ENCODE measurements around the gene CYP27B1.

DNA sequence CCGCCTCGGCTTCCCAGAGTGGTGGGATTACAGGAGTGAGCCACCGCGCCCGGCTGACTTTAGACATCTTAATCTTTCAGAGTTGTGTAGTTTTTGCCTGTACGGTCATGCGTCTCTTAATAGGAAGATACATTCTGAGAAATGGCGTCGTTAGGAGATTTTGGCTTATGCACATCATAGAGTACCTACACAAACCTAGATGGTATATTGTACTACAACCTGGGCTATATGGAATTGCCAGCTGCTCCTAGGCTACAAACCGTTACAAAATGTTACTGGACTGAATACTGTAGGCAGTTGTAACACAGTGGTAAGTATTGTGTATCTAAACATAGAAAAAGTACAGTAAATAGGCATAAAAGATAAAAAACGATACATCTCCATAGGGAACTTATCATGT is 17.0 kb upstream of the CYP27B1 start:
- TF ChIP-seq, protein P1, sequence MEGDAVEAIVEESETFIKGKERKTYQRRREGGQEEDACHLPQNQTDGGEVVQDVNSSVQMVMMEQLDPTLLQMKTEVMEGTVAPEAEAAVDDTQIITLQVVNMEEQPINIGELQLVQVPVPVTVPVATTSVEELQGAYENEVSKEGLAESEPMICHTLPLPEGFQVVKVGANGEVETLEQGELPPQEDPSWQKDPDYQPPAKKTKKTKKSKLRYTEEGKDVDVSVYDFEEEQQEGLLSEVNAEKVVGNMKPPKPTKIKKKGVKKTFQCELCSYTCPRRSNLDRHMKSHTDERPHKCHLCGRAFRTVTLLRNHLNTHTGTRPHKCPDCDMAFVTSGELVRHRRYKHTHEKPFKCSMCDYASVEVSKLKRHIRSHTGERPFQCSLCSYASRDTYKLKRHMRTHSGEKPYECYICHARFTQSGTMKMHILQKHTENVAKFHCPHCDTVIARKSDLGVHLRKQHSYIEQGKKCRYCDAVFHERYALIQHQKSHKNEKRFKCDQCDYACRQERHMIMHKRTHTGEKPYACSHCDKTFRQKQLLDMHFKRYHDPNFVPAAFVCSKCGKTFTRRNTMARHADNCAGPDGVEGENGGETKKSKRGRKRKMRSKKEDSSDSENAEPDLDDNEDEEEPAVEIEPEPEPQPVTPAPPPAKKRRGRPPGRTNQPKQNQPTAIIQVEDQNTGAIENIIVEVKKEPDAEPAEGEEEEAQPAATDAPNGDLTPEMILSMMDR (IDR thresholded peaks at IDR 0.05 in 2 of 3, conservative IDR thresholded peaks at IDR 0.05 in 1 of 3; ENCODE audit: borderline replicate concordance in 1 of 3, insufficient read depth in 1 of 3, low read depth in 2 of 3, low read length in 2 of 3): no peak
- TF ChIP-seq CEBPB (IDR thresholded peaks at IDR 0.05; ENCODE audit: low read depth) (no peak), RAD21 (IDR thresholded peaks at IDR 0.05; ENCODE audit: low read depth) (no peak), EZH2phosphoT487 (IDR thresholded peaks at IDR 0.05; ENCODE audit: borderline replicate concordance) (no peak), ZNF274 (IDR thresholded peaks at IDR 0.05; ENCODE audit: low read depth, low read length) (no peak), POLR2A (IDR thresholded peaks at IDR 0.05; ENCODE audit: borderline replicate concordance, extremely low read depth, insufficient read depth, insufficient read length) (no peak), ELF1 (IDR thresholded peaks at IDR 0.05; ENCODE audit: borderline replicate concordance, low read depth) (no peak), POLR2AphosphoS5 (IDR thresholded peaks at IDR 0.05; ENCODE audit: low read depth, low read length) (no peak), YY1 (IDR thresholded peaks at IDR 0.05; ENCODE audit: extremely low read depth, insufficient replicate concordance, low read depth, low read length) (no peak), SP1 (IDR thresholded peaks at IDR 0.05; ENCODE audit: low read depth) (no peak), ZFX (IDR thresholded peaks at IDR 0.05) (no peak)
- TF ChIP-seq, protein P2, sequence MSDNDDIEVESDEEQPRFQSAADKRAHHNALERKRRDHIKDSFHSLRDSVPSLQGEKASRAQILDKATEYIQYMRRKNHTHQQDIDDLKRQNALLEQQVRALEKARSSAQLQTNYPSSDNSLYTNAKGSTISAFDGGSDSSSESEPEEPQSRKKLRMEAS (IDR thresholded peaks at IDR 0.05): no peak
- TF ChIP-seq, protein P3, sequence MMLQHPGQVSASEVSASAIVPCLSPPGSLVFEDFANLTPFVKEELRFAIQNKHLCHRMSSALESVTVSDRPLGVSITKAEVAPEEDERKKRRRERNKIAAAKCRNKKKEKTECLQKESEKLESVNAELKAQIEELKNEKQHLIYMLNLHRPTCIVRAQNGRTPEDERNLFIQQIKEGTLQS (IDR thresholded peaks at IDR 0.05): no peak

All from HCT116 (cell line).